Transverse colon (tissue), 4 donors: Measurements from ENCODE around the gene DOCK8. TPM values are rescaled to one million over a fixed set of nuclear protein-coding genes. Genes with fewer than 3 reads are reported as not detected.
A peak's percentile ranks its signal among the peaks of the same experiment; 100 is the strongest.

Experiments used
- DNase-seq: peaks from one replicate; pipeline ENCODE4 v3.0.0-alpha.2; 2019
- H3K27ac ChIP-seq, 4 donors: fragments of 200-600 bp; sonication (generic); 2 replicates each; pipeline ENCODE4 v1.5.1; 2016 to 2018; ENCODE audit warnings: inconsistent platforms in 4 of 4
- H3K27me3 ChIP-seq: fragments of 200-600 bp; sonication (generic); 2 replicates; pipeline ENCODE4 v1.5.1; 2017; ENCODE audit warnings: inconsistent platforms
- H3K36me3 ChIP-seq, 4 donors: fragments of 200-600 bp; sonication (generic); 2 replicates each; pipeline ENCODE4 v1.5.1; 2017 to 2019; ENCODE audit warnings: inconsistent platforms in 4 of 4
- H3K4me1 ChIP-seq, 4 donors: fragments of 200-600 bp; sonication (generic); 2 replicates each; pipeline ENCODE4 v1.5.1; 2017 to 2020; ENCODE audit warnings: inconsistent platforms in 4 of 4
- H3K4me3 ChIP-seq, 4 donors: fragments of 200-600 bp; sonication (generic); 1 replicate in 1 of 4; 2 replicates in 3 of 4; pipeline versions ENCODE4 v1.5.1 to v1.6.1; 2017 to 2019; ENCODE audit warnings: inconsistent platforms in 4 of 4
- H3K9me3 ChIP-seq, 2 donors: fragments of 200-600 bp; sonication (generic); 2 replicates each; pipeline ENCODE4 v1.5.1; 2017 to 2019; ENCODE audit warnings: inconsistent platforms in 2 of 2
- CTCF ChIP-seq, 5 experiments: fragments of 200-600 bp in 3 of 5; fragments of 450-650 bp in 2 of 5; sonication (generic) in 3 of 5; IDR thresholded peaks; 1 replicate in 2 of 5; 2 replicates in 3 of 5; pipeline ENCODE4 v1.5.1; 2016 to 2017; ENCODE audit warnings: antibody characterized with exemption in 5 of 5, inconsistent platforms in 3 of 5, mild to moderate bottlenecking in 2 of 5, moderate library complexity in 1 of 5
- EP300 ChIP-seq: sonication (generic); formaldehyde crosslinking; IDR thresholded peaks from one replicate; pipeline ENCODE4 v1.6.1; 2017; ENCODE audit warnings: antibody characterized with exemption, low read depth
- POLR2A ChIP-seq: fragments of 450-650 bp; IDR thresholded peaks from one replicate; pipeline ENCODE4 v1.6.1; 2016; ENCODE audit warnings: antibody characterized with exemption, mild to moderate bottlenecking, moderate library complexity
- POLR2AphosphoS5 ChIP-seq, 3 donors: sonication (generic); formaldehyde crosslinking; IDR thresholded peaks; one replicate each; pipeline ENCODE4 v1.6.1; 2016; ENCODE audit warnings: antibody characterized with exemption in 3 of 3
- WGBS, 2 donors: methylation state at CpG; one replicate each; pipeline ENCODE4 v1.1.5; 2018; ENCODE audit warnings: low coverage in 1 of 2; 5-methylcytosine and 5-hydroxymethylcytosine counted together
- in situ Hi-C, 4 donors: fragments of 200-750 bp; cut with MboI; loops; one replicate each; pipeline versions ENCODE4 v1.15.0 to v1.15.1; 2017; ENCODE audit warnings: low sequenced_read_pairs in 3 of 4, low pct_ligation_motif_present in 1 of 4, low pct_unique_long_range_greater_than_20kb in 1 of 4
- intact Hi-C: fragments of 100-400 bp; cut with DNase I; formaldehyde crosslinking; loops from one replicate; pipeline ENCODE4 v1.15.1; 2023; ENCODE audit warnings: low total_unique reads
- total RNA-seq, 4 donors: library from RNA; depleted of rRNA; stranded (reverse); fragments of >200 nt; gene quantifications; one replicate each; pipeline ENCODE4 v1.1.0, GENCODE V29; 2016

DOCK8 gene
- total RNA-seq, 4 donors from 2014 or later: 11.2 to 59.5 (median 14.7) TPM

GRCh38 chr9:341634-342421 lies 127.2 kb downstream of the DOCK8 start:
- H3K4me3 ChIP-seq: no peak overlapping the region
- no peaks in the 10 kb centered on the region for H3K27me3 ChIP-seq
- no peak for DNase-seq
- TF ChIP-seq EP300 (no peak), POLR2AphosphoS5 (IDR thresholded peaks at IDR 0.05) (no peak), POLR2A (no peak), CTCF (IDR thresholded peaks at IDR 0.05) (no peak)
- in situ Hi-C loops: no loop called here
- 91 to 100% methylated on average over 3 to 9 of the region's 9 CpGs for WGBS, 2 donors
- H3K27ac ChIP-seq: no peak overlapping the region
- intact Hi-C loops: no loop called here
- H3K9me3 ChIP-seq: no peaks in the 10 kb centered on the region
- no peaks in the 10 kb centered on the region for H3K4me1 ChIP-seq
- peaks cover 0 to 5% (median 0%) of the 10 kb centered on the region in 4 donors for H3K36me3 ChIP-seq

GRCh38 chr9:343773-344172 lies 129.1 kb downstream of the DOCK8 start:
- H3K36me3 ChIP-seq: peaks cover 0 to 5% (median 0%) of the 10 kb centered on the region in 4 donors
- H3K4me3 ChIP-seq: no peak overlapping the region
- H3K27me3 ChIP-seq: no peaks in the 10 kb centered on the region
- H3K27ac ChIP-seq: no peak overlapping the region
- intact Hi-C loops (no loop called here), in situ Hi-C loops (no loop called here)
- TF ChIP-seq EP300: no peak
- no peak for TF ChIP-seq POLR2AphosphoS5 (IDR thresholded peaks at IDR 0.05)
- no peak for TF ChIP-seq POLR2A
- no peak for TF ChIP-seq CTCF (IDR thresholded peaks at IDR 0.05)
- no peak for DNase-seq
- no peaks in the 10 kb centered on the region for H3K9me3 ChIP-seq
- 49 to 51% methylated on average over 2 to 4 of the region's 4 CpGs for WGBS, 2 donors
- no peaks in the 10 kb centered on the region for H3K4me1 ChIP-seq

GRCh38 chr9:346111-346571 lies 131.5 kb downstream of the DOCK8 start:
- H3K36me3 ChIP-seq: peaks cover 0 to under 1% (median 0%) of the 10 kb centered on the region in 4 donors
- H3K27me3 ChIP-seq: no peaks in the 10 kb centered on the region
- no peak for DNase-seq
- in situ Hi-C loops: no loop called here
- intact Hi-C loops: no loop called here
- 70 to 88% methylated on average over 4 to 8 of the region's 8 CpGs for WGBS, 2 donors
- no peak overlapping the region for H3K27ac ChIP-seq
- TF ChIP-seq POLR2A (no peak), CTCF (IDR thresholded peaks at IDR 0.05) (no peak), EP300 (no peak), POLR2AphosphoS5 (IDR thresholded peaks at IDR 0.05) (no peak)
- H3K4me1 ChIP-seq: no peaks in the 10 kb centered on the region
- H3K4me3 ChIP-seq: no peak overlapping the region
- H3K9me3 ChIP-seq: no peaks in the 10 kb centered on the region

GRCh38 chr9:347667-348292 lies 133.1 kb downstream of the DOCK8 start:
- in situ Hi-C loops (no loop called here), intact Hi-C loops (no loop called here)
- TF ChIP-seq POLR2AphosphoS5 (IDR thresholded peaks at IDR 0.05) (no peak), CTCF (IDR thresholded peaks at IDR 0.05) (peak; percentile 56 to 74 (median 68))
- no peaks in the 10 kb centered on the region for H3K4me1 ChIP-seq
- DNase-seq: no peak
- no peak overlapping the region for H3K27ac ChIP-seq
- H3K4me3 ChIP-seq: no peak overlapping the region
- H3K36me3 ChIP-seq: no peaks in the 10 kb centered on the region
- H3K9me3 ChIP-seq: no peaks in the 10 kb centered on the region
- H3K27me3 ChIP-seq: no peaks in the 10 kb centered on the region
- 29 to 35% methylated on average over 9 of the region's 9 CpGs for WGBS, 2 donors
